Measurements from ENCODE around the gene CDH24. TPM values are rescaled to one million over a fixed set of nuclear protein-coding genes. Genes with fewer than 3 reads are reported as not detected.

CDH24 gene
- total and polyA plus RNA-seq, 9 of the 15 experiments (the other 6 are each of a cell fraction or from before 2014, with no cell fraction given), result 0.04 to 16.2 (median 4.9) TPM

DNA sequence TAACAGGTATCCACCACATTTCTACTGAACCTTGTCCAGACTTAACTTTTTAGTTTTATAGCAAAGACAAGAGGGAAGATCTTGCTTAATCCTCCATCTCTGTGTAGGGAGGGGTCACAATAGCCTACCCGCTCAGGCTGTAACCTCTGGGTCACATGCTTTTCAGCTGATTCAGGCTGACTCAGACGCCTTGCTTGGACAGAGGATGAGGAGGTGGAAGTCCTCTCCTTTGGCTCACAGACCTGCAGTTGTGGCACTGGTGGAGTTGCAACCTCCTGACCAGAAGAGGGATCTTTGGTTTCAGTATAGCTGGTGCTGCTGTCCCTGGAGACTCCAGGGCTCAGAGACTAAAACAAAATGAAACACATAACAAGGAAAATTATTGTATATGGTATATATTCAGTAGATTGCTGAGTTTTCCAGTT is 21.4 kb upstream of the CDH24 start (continued):
- peak; percentile 72; the same call in 1 of the 2 replicates for TF ChIP-seq MAFF (IDR thresholded peaks at IDR 0.05; ENCODE audit: low read length)
- 0 out of 2 replicates have a peak, but pooled peaks have one; percentile 13 for TF ChIP-seq CBFA2T3 (IDR thresholded peaks at IDR 0.05)
- TF ChIP-seq, protein P1, sequence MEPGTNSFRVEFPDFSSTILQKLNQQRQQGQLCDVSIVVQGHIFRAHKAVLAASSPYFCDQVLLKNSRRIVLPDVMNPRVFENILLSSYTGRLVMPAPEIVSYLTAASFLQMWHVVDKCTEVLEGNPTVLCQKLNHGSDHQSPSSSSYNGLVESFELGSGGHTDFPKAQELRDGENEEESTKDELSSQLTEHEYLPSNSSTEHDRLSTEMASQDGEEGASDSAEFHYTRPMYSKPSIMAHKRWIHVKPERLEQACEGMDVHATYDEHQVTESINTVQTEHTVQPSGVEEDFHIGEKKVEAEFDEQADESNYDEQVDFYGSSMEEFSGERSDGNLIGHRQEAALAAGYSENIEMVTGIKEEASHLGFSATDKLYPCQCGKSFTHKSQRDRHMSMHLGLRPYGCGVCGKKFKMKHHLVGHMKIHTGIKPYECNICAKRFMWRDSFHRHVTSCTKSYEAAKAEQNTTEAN (CRISPR knock-in tag; IDR thresholded peaks at IDR 0.05), result no peak
- TF ChIP-seq, protein P2, sequence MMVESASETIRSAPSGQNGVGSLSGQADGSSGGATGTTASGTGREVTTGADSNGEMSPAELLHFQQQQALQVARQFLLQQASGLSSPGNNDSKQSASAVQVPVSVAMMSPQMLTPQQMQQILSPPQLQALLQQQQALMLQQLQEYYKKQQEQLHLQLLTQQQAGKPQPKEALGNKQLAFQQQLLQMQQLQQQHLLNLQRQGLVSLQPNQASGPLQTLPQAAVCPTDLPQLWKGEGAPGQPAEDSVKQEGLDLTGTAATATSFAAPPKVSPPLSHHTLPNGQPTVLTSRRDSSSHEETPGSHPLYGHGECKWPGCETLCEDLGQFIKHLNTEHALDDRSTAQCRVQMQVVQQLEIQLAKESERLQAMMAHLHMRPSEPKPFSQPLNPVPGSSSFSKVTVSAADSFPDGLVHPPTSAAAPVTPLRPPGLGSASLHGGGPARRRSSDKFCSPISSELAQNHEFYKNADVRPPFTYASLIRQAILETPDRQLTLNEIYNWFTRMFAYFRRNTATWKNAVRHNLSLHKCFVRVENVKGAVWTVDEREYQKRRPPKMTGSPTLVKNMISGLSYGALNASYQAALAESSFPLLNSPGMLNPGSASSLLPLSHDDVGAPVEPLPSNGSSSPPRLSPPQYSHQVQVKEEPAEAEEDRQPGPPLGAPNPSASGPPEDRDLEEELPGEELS (CRISPR knock-in tag; IDR thresholded peaks at IDR 0.05; ENCODE audit: borderline replicate concordance), result no peak
- TF ChIP-seq, protein P3, sequence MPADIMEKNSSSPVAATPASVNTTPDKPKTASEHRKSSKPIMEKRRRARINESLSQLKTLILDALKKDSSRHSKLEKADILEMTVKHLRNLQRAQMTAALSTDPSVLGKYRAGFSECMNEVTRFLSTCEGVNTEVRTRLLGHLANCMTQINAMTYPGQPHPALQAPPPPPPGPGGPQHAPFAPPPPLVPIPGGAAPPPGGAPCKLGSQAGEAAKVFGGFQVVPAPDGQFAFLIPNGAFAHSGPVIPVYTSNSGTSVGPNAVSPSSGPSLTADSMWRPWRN (IDR thresholded peaks at IDR 0.05; ENCODE audit: low read depth), result no peak
- TF ChIP-seq, protein P4, sequence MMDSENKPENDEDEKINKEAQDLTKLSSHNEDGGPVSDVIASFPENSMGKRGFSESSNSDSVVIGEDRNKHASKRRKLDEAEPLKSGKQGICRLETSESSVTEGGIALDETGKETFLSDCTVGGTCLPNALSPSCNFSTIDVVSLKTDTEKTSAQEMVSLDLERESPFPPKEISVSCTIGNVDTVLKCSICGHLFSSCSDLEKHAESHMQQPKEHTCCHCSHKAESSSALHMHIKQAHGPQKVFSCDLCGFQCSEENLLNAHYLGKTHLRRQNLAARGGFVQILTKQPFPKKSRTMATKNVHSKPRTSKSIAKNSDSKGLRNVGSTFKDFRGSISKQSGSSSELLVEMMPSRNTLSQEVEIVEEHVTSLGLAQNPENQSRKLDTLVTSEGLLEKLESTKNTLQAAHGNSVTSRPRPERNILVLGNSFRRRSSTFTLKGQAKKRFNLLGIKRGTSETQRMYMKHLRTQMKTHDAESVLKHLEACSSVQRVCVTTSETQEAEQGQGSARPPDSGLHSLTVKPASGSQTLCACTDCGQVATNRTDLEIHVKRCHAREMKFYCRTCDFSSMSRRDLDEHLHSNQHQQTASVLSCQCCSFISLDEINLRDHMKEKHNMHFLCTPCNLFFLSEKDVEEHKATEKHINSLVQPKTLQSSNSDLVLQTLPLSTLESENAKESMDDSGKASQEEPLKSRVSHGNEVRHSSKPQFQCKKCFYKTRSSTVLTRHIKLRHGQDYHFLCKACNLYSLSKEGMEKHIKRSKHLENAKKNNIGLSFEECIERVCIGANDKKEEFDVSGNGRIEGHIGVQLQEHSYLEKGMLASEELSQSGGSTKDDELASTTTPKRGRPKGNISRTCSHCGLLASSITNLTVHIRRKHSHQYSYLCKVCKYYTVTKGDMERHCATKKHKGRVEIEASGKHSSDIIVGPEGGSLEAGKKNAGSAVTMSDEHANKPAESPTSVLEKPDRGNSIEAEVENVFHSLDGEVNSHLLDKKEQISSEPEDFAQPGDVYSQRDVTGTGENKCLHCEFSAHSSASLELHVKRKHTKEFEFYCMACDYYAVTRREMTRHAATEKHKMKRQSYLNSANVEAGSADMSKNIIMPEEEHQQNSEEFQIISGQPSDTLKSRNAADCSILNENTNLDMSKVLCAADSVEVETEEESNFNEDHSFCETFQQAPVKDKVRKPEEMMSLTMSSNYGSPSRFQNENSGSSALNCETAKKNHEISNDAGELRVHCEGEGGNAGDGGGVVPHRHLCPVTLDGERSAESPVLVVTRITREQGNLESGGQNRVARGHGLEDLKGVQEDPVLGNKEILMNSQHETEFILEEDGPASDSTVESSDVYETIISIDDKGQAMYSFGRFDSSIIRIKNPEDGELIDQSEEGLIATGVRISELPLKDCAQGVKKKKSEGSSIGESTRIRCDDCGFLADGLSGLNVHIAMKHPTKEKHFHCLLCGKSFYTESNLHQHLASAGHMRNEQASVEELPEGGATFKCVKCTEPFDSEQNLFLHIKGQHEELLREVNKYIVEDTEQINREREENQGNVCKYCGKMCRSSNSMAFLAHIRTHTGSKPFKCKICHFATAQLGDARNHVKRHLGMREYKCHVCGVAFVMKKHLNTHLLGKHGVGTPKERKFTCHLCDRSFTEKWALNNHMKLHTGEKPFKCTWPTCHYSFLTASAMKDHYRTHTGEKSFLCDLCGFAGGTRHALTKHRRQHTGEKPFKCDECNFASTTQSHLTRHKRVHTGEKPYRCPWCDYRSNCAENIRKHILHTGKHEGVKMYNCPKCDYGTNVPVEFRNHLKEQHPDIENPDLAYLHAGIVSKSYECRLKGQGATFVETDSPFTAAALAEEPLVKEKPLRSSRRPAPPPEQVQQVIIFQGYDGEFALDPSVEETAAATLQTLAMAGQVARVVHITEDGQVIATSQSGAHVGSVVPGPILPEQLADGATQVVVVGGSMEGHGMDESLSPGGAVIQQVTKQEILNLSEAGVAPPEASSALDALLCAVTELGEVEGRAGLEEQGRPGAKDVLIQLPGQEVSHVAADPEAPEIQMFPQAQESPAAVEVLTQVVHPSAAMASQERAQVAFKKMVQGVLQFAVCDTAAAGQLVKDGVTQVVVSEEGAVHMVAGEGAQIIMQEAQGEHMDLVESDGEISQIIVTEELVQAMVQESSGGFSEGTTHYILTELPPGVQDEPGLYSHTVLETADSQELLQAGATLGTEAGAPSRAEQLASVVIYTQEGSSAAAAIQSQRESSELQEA (IDR thresholded peaks at IDR 0.05; ENCODE audit: low read depth), result no peak
- TF ChIP-seq ZBED1 (IDR thresholded peaks at IDR 0.05), result no peak
- TF ChIP-seq, protein P5, sequence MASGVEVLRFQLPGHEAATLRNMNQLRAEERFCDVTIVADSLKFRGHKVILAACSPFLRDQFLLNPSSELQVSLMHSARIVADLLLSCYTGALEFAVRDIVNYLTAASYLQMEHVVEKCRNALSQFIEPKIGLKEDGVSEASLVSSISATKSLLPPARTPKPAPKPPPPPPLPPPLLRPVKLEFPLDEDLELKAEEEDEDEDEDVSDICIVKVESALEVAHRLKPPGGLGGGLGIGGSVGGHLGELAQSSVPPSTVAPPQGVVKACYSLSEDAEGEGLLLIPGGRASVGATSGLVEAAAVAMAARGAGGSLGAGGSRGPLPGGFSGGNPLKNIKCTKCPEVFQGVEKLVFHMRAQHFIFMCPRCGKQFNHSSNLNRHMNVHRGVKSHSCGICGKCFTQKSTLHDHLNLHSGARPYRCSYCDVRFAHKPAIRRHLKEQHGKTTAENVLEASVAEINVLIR (CRISPR knock-in tag; IDR thresholded peaks at IDR 0.05), result no peak
- TF ChIP-seq TAF9B (IDR thresholded peaks at IDR 0.05; ENCODE audit: partially characterized antibody), result peak; percentile 81
- TF ChIP-seq MYC (IDR thresholded peaks at IDR 0.05; ENCODE audit: low read depth, low read length), result peak; percentile 74
- TF ChIP-seq MYC (CRISPR knock-in tag; IDR thresholded peaks at IDR 0.05; ENCODE audit: borderline replicate concordance, low read depth), result no peak
- 0 out of 2 replicates have a peak, but pooled peaks have one; percentile 43 for TF ChIP-seq FOXJ2 (tag; IDR thresholded peaks at IDR 0.05)
- TF ChIP-seq ZNF212 (CRISPR knock-in tag; IDR thresholded peaks at IDR 0.05), result no peak
- no peak for TF ChIP-seq CBX1 (IDR thresholded peaks at IDR 0.05; ENCODE audit: low read depth)
- TF ChIP-seq HDAC3 (IDR thresholded peaks at IDR 0.05; ENCODE audit: borderline replicate concordance, partially characterized antibody), result no peak
- no peak for TF ChIP-seq NCOA6 (IDR thresholded peaks at IDR 0.05)
- no peak for TF ChIP-seq TFAM (CRISPR knock-in tag; conservative IDR thresholded peaks at IDR 0.05)
